GM12878 (cell line): ENCODE results near the gene CLEC19A. TPM values are rescaled to one million over a fixed set of nuclear protein-coding genes. Genes with fewer than 3 reads are reported as not detected.

Experiments used
- ATAC-seq: fragments of 200-7000 bp; cut with Tn5 transposase; 3 replicates; pipeline ENCODE4 v1.9.1; 2020; ENCODE audit warnings: mild to moderate bottlenecking, moderate library complexity
- BruUV-seq: library from RNA; stranded (reverse); fragments of 400-500 nt; replicated peaks from 2 replicates; lab custom pipeline; 2021; lab: Mats Ljungman, UMichigan
- CTCF ChIA-PET: fragments of 300-600 bp; sonication (Branson Sonifier 250); formaldehyde crosslinking; extraction: SDS; loops from one replicate; lab custom pipeline; 2021; ENCODE audit warnings: inconsistent platforms; lab: Yijun Ruan, JAX
- POLR2A ChIA-PET: fragments of 350-600 bp; formaldehyde crosslinking; extraction: SDS; loops from one replicate; lab custom pipeline; 2021; ENCODE audit warnings: inconsistent platforms; lab: Charles Lee
- RAD21 ChIA-PET: fragments of 300-600 bp; sonication (Branson Sonifier 250); formaldehyde crosslinking; loops from one replicate; lab custom pipeline; 2023; ENCODE audit warnings: antibody characterized with exemption; ENCODE audit not compliant: unreplicated experiment; lab: Charles Lee
- SMC1A ChIA-PET: fragments of 300-600 bp; sonication (Branson Sonifier 250); formaldehyde crosslinking; loops from one replicate; lab custom pipeline; 2023; ENCODE audit not compliant: unreplicated experiment, uncharacterized antibody; lab: Charles Lee
- DNase-seq: peaks from one replicate; pipeline ENCODE4 v3.0.0-alpha.2; 2011; ENCODE audit warnings: low read depth, low spot score
- FAIRE-seq: peaks from 3 replicates; lab custom pipeline; 2011; peaks lifted over from hg19 to GRCh38; lab: Jason Lieb, UNC
- H2AFZ ChIP-seq: 2 replicates; pipeline ENCODE4 v1.6.0; 2011; ENCODE audit warnings: low read depth, low read length, control low read depth; ENCODE audit not compliant: control insufficient read depth
- H3K27ac ChIP-seq: 2 replicates; pipeline ENCODE4 v1.5.1; 2011; ENCODE audit warnings: control low read depth; ENCODE audit not compliant: control insufficient read depth, insufficient read depth
- H3K27me3 ChIP-seq, 2 experiments: replicated peaks in 1 of 2; 2 replicates each; pipeline versions ENCODE4 v1.6.0 to v1.6.1; 2011; ENCODE audit warnings: low read length in 1 of 2; ENCODE audit not compliant: control insufficient read depth in 2 of 2, insufficient read depth in 2 of 2
- H3K36me3 ChIP-seq, 2 experiments: 2 replicates each; pipeline ENCODE4 v1.5.1; 2011; ENCODE audit warnings: low read length in 1 of 2; ENCODE audit not compliant: control insufficient read depth in 2 of 2, insufficient read depth in 2 of 2
- H3K4me1 ChIP-seq: 2 replicates; pipeline ENCODE4 v1.6.1; 2011; ENCODE audit warnings: mild to moderate bottlenecking, low read length, moderate library complexity, mixed read lengths; ENCODE audit not compliant: control insufficient read depth, insufficient read depth
- H3K4me2 ChIP-seq: 2 replicates; pipeline ENCODE4 v1.6.0; 2011; ENCODE audit warnings: control low read depth; ENCODE audit not compliant: control insufficient read depth, insufficient read depth
- H3K4me3 ChIP-seq: fragments of 200-600 bp; sonication (generic); 2 replicates; pipeline ENCODE4 v1.5.1; 2016
- H3K79me2 ChIP-seq: 2 replicates; pipeline ENCODE4 v1.6.0; 2011; ENCODE audit warnings: low read length; ENCODE audit not compliant: control insufficient read depth, insufficient read depth
- H3K9ac ChIP-seq: 2 replicates; pipeline ENCODE4 v1.8.0; 2011; ENCODE audit warnings: low read length, control low read depth, mixed read lengths; ENCODE audit not compliant: control insufficient read depth, insufficient read depth
- H3K9me3 ChIP-seq: replicated peaks from 3 replicates; pipeline ENCODE4 v1.5.1; 2011; ENCODE audit warnings: mild to moderate bottlenecking, low read length; ENCODE audit not compliant: control insufficient read depth, insufficient read depth
- H4K20me1 ChIP-seq: 2 replicates; pipeline ENCODE4 v1.6.0; 2011; ENCODE audit not compliant: control insufficient read depth, insufficient read depth
- CHD4 ChIP-seq: fragments of 200-600 bp; sonication (generic); IDR thresholded peaks from 2 replicates; pipeline ENCODE4 v1.6.1; 2016; ENCODE audit warnings: mild to moderate bottlenecking
- FOS ChIP-seq: IDR thresholded peaks from 3 replicates; pipeline ENCODE4 v1.6.1; 2011; ENCODE audit warnings: borderline replicate concordance; ENCODE audit not compliant: insufficient read length; ENCODE audit errors: extremely low read depth
- JUNB ChIP-seq: IDR thresholded peaks from 2 replicates; pipeline ENCODE4 v1.6.1; 2016; ENCODE audit warnings: antibody characterized with exemption, mild to moderate bottlenecking
- NFYB ChIP-seq: IDR thresholded peaks from 2 replicates; pipeline ENCODE4 v1.6.1; 2011; ENCODE audit warnings: low read depth, mild to moderate bottlenecking, low read length, improper control_type of control experiment, moderate library complexity; ENCODE audit not compliant: insufficient read depth
- NR2C2 ChIP-seq: IDR thresholded peaks from 2 replicates; pipeline ENCODE4 v1.6.1; 2011; ENCODE audit warnings: borderline replicate concordance, low read depth; ENCODE audit not compliant: control insufficient read depth, insufficient read length
- PAX8 ChIP-seq: fragments of 450-650 bp; IDR thresholded peaks from 2 replicates; pipeline ENCODE4 v1.6.1; 2017; ENCODE audit warnings: mild to moderate bottlenecking, moderate library complexity
- SP1 ChIP-seq: IDR thresholded peaks from one replicate; pipeline ENCODE4 v1.6.1; 2011; ENCODE audit warnings: low read depth, low read length
- SPI1 ChIP-seq: IDR thresholded peaks from 2 replicates; pipeline ENCODE4 v1.6.1; 2011; ENCODE audit warnings: low read depth, mild to moderate bottlenecking, low read length, moderate library complexity, borderline replicate concordance; ENCODE audit not compliant: insufficient read depth
- ZNF24 ChIP-seq: fragments of 450-650 bp; IDR thresholded peaks from 2 replicates; pipeline ENCODE4 v1.6.1; 2017; ENCODE audit warnings: antibody characterized with exemption, mild to moderate bottlenecking
- WGBS: methylation state at CpG from one replicate; pipeline ENCODE4 v1.1.6; 2016; ENCODE audit warnings: low lambda C conversion rate; ENCODE audit not compliant: insufficient replicate concordance, insufficient coverage; ENCODE audit errors: missing lambda C conversion rate; 5-methylcytosine and 5-hydroxymethylcytosine counted together
- in situ Hi-C: fragments of 300-500 bp; cut with MboI; formaldehyde crosslinking; loops from 9 replicates; pipeline ENCODE4 v1.14.3; 2018; ENCODE audit warnings: mixed read lengths
- intact Hi-C: fragments of 100-400 bp; cut with micrococcal nuclease; formaldehyde crosslinking; loops from one replicate; pipeline ENCODE4 v1.14.2; 2022; ENCODE audit not compliant: unreplicated experiment
- polyA plus RNA-seq, 11 experiments: library from polyadenylated mRNA; depleted of rRNA in 4 of 11; unstranded in 6 of 11; stranded (reverse) in 5 of 11; fragments of >200 nt; fragmentation: Nextera tagmentation in 4 of 11; fragmentation: Illumina TruSeq in 1 of 11; extraction: Ambion mirVana in 4 of 11; extraction: Trizol in 1 of 11; gene quantifications; 1 replicate in 1 of 11; 2 replicates in 10 of 11; pipeline versions ENCODE4 v1.2.1 to v1.2.3, GENCODE V29; 2011 to 2016; ENCODE audit warnings: inconsistent platforms in 2 of 11, missing spikeins in 2 of 11, low read depth in 1 of 11
- total RNA-seq, 4 experiments: library from RNA; depleted of rRNA in 3 of 4; stranded (reverse); fragments of >200 nt in 3 of 4; fragmentation: Illumina TruSeq in 1 of 4; extraction: Trizol in 1 of 4; gene quantifications; 2 replicates each; pipeline versions ENCODE4 v1.2.1 to v1.2.3, GENCODE V29; 2013 to 2021
- TF ChIP-seq, protein P1 (sequence below): fragments of 150-350 bp; IDR thresholded peaks from 2 replicates; pipeline ENCODE4 v1.6.1; 2014; ENCODE audit warnings: mild to moderate bottlenecking, low read depth, low read length
- TF ChIP-seq, protein P2 (sequence below): IDR thresholded peaks from 2 replicates; pipeline ENCODE4 v1.6.1; 2012; ENCODE audit warnings: improper control_type of control experiment, low read depth, low read length; ENCODE audit not compliant: insufficient replicate concordance

Gene CLEC19A
- total and polyA plus RNA-seq, 10 of the 15 experiments (the other 5 are each of a cell fraction or from before 2014, with no cell fraction given), result 0.03 TPM; not detected in 8

DNA sequence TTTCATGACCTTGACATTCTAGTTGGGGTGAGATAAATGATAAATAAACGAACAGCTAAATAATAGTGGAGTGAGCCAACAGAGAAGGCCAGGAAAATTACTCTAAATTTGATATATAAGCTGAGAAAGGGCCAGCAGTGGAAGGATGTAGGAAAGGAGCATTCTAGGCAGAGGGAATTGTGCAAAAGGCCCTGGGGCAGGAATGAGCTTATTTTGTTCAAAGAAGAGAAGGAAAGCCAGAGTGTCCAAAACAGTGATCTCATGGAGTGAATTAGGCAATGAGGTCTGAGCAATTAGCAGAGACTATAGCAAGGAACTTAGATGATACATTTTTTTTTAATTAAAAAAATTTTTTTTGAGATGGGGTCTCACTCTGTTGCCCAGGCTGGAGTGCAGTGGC lies 43.3 kb upstream of the CLEC19A start:
- ChIA-PET POLR2A (no interaction called here), CTCF (no interaction called here), SMC1A (interaction anchor here (1.1 to 1.2 kb wide), 3 partner anchors 10 to 20 kb away, joined by 3 to 4 read pairs (median 3); no protein-coding TSS in a partner anchor), RAD21 (no interaction called here)
- intact Hi-C loops, result no loop called here
- H3K79me2 ChIP-seq, result no peaks in the 10 kb centered on the region
- 0% methylated on average over 1 of the region's 1 CpG for WGBS
- H3K4me1 ChIP-seq, result no peaks in the 10 kb centered on the region
- no peak for ATAC-seq
- no peak overlapping the region for H3K27ac ChIP-seq
- no peak overlapping the region for H3K4me3 ChIP-seq
- BruUV-seq, result no TSS peak
- no peaks in the 10 kb centered on the region for H3K27me3 ChIP-seq
- H3K36me3 ChIP-seq, result no peaks in the 10 kb centered on the region
- peaks cover 4% of the 10 kb centered on the region for H3K9me3 ChIP-seq
- no peaks in the 10 kb centered on the region for H4K20me1 ChIP-seq
- TF ChIP-seq SP1, result no peak
- no peak for TF ChIP-seq NR2C2
- no peak for FAIRE-seq
- H2AFZ ChIP-seq, result no peak overlapping the region
- no peak overlapping the region for H3K4me2 ChIP-seq
- no peak for DNase-seq
- no peak overlapping the region for H3K9ac ChIP-seq
- in situ Hi-C loops, result no loop called here

DNA sequence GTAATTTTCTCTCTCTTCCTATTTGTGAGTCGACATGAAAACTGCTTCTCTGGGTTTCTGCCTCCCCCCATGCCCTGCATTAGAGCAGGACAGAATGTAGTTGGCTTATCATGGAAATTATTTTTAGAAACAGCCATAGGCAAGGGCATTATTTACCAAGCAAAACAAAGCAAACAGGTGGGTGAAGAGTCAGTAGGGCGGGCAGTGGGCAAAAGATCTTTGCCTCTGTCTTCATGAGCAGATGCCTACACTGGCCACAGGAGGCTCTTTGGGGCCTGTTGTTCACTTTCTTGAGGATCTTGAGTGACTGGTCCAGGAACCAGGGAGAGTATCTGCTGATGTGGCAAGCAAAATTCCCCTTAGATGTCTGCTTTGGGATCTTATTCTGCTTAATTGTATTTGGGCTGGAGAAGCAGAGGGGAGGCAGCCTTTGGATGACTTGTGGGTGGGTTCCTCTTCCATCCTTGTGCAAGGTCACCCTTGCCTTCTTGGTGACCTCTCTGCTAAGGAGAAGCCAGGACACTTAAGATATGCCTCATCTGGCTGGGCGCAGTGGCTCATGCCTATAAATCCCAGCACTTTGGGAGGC lies 42.5 kb upstream of the CLEC19A start:
- Histone ChIP-seq H3K9ac (no peak overlapping the region), H3K79me2 (no peaks in the 10 kb centered on the region), H4K20me1 (no peaks in the 10 kb centered on the region), H3K4me1 (no peaks in the 10 kb centered on the region), H3K4me3 (no peak overlapping the region), H3K36me3 (no peaks in the 10 kb centered on the region), H3K27me3 (no peaks in the 10 kb centered on the region), H3K4me2 (no peak overlapping the region), H3K9me3 (peaks cover 4% of the 10 kb centered on the region), H2AFZ (no peak overlapping the region), H3K27ac (no peak overlapping the region)
- RAD21 ChIA-PET, result no interaction called here
- ATAC-seq (no peak), DNase-seq (no peak), FAIRE-seq (no peak)
- POLR2A ChIA-PET, result no interaction called here
- in situ Hi-C loops, result no loop called here
- SMC1A ChIA-PET, result interaction anchor here (1.2 to 1.8 kb wide), 2 partner anchors 9 to 10 kb away, joined by 3 to 4 read pairs; no protein-coding TSS in a partner anchor
- intact Hi-C loops, result no loop called here
- WGBS, result 31% methylated on average over 3 of the region's 3 CpGs
- BruUV-seq, result no TSS peak
- CTCF ChIA-PET, result interaction anchor here (1.2 kb wide), 1 partner anchor 64 kb away, joined by 3 read pairs; no protein-coding TSS in a partner anchor
- TF ChIP-seq ZNF24 (no peak), CHD4 (no peak), SPI1 (no peak), FOS (no peak), NFYB (no peak), PAX8 (no peak), JUNB (no peak)
- TF ChIP-seq, protein P1, sequence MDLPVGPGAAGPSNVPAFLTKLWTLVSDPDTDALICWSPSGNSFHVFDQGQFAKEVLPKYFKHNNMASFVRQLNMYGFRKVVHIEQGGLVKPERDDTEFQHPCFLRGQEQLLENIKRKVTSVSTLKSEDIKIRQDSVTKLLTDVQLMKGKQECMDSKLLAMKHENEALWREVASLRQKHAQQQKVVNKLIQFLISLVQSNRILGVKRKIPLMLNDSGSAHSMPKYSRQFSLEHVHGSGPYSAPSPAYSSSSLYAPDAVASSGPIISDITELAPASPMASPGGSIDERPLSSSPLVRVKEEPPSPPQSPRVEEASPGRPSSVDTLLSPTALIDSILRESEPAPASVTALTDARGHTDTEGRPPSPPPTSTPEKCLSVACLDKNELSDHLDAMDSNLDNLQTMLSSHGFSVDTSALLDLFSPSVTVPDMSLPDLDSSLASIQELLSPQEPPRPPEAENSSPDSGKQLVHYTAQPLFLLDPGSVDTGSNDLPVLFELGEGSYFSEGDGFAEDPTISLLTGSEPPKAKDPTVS, result no peak
- TF ChIP-seq, protein P2, sequence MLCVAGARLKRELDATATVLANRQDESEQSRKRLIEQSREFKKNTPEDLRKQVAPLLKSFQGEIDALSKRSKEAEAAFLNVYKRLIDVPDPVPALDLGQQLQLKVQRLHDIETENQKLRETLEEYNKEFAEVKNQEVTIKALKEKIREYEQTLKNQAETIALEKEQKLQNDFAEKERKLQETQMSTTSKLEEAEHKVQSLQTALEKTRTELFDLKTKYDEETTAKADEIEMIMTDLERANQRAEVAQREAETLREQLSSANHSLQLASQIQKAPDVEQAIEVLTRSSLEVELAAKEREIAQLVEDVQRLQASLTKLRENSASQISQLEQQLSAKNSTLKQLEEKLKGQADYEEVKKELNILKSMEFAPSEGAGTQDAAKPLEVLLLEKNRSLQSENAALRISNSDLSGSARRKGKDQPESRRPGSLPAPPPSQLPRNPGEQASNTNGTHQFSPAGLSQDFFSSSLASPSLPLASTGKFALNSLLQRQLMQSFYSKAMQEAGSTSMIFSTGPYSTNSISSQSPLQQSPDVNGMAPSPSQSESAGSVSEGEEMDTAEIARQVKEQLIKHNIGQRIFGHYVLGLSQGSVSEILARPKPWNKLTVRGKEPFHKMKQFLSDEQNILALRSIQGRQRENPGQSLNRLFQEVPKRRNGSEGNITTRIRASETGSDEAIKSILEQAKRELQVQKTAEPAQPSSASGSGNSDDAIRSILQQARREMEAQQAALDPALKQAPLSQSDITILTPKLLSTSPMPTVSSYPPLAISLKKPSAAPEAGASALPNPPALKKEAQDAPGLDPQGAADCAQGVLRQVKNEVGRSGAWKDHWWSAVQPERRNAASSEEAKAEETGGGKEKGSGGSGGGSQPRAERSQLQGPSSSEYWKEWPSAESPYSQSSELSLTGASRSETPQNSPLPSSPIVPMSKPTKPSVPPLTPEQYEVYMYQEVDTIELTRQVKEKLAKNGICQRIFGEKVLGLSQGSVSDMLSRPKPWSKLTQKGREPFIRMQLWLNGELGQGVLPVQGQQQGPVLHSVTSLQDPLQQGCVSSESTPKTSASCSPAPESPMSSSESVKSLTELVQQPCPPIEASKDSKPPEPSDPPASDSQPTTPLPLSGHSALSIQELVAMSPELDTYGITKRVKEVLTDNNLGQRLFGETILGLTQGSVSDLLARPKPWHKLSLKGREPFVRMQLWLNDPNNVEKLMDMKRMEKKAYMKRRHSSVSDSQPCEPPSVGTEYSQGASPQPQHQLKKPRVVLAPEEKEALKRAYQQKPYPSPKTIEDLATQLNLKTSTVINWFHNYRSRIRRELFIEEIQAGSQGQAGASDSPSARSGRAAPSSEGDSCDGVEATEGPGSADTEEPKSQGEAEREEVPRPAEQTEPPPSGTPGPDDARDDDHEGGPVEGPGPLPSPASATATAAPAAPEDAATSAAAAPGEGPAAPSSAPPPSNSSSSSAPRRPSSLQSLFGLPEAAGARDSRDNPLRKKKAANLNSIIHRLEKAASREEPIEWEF, result no peak
